GM18951 (cell line): ENCODE results near the gene NEDD9.

Experiments
- POLR2A ChIP-seq: IDR thresholded peaks from 4 replicates; pipeline ENCODE4 v1.6.1; 2011; ENCODE audit warnings: mild to moderate bottlenecking; ENCODE audit not compliant: insufficient read length, insufficient read depth; ENCODE audit errors: extremely low read depth
- in situ Hi-C: fragments of 300-500 bp; cut with MboI; formaldehyde crosslinking; loops from one replicate; pipeline ENCODE4 v1.12.0; 2022; ENCODE audit warnings: low sequenced_read_pairs, mixed read lengths, inconsistent platforms; ENCODE audit not compliant: unreplicated experiment

Gene NEDD9

GRCh38 chr6:11232193-11232769 lies at the start of gene NEDD9:
Gene NEDD9 (minus strand): TSS chr6:11232668. CDS start chr6:11232515, 153 bp downstream.
- TF ChIP-seq POLR2A: peak; percentile 98
- in situ Hi-C loops: no loop called here

DNA sequence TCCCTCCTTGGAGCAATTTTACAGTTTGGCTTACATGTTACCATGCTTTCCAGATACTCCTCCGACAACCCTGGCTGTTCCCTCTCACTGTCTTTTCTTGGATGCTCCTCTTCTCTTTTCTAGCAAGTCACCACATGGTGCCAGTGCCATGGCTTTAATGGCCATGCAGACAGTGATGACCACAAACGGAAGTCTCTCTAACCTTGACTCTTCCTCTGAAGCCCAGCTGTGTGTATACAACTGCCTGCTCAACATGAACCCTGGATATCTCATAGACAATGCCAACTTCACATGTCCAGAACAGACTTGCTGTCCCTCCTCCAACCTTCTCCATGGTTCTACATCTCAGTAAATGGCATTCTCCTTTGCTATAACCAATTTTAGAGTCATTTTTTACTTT lies 49.8 kb upstream of the NEDD9 start:
- no peak for TF ChIP-seq POLR2A
- in situ Hi-C loops: no loop called here

GRCh38 chr6:11280394-11280793 lies 47.9 kb upstream of the NEDD9 start:
- in situ Hi-C loops: no loop called here
- no peak for TF ChIP-seq POLR2A

- in situ Hi-C loops: no loop called here
- TF ChIP-seq POLR2A: no peak
Observed at GRCh38 chr6:11279284-11279689, 46.8 kb upstream of the NEDD9 start.

GRCh38 chr6:11278207-11278559 lies 45.7 kb upstream of the NEDD9 start:
- in situ Hi-C loops: no loop called here
- TF ChIP-seq POLR2A: peak; percentile 27

DNA sequence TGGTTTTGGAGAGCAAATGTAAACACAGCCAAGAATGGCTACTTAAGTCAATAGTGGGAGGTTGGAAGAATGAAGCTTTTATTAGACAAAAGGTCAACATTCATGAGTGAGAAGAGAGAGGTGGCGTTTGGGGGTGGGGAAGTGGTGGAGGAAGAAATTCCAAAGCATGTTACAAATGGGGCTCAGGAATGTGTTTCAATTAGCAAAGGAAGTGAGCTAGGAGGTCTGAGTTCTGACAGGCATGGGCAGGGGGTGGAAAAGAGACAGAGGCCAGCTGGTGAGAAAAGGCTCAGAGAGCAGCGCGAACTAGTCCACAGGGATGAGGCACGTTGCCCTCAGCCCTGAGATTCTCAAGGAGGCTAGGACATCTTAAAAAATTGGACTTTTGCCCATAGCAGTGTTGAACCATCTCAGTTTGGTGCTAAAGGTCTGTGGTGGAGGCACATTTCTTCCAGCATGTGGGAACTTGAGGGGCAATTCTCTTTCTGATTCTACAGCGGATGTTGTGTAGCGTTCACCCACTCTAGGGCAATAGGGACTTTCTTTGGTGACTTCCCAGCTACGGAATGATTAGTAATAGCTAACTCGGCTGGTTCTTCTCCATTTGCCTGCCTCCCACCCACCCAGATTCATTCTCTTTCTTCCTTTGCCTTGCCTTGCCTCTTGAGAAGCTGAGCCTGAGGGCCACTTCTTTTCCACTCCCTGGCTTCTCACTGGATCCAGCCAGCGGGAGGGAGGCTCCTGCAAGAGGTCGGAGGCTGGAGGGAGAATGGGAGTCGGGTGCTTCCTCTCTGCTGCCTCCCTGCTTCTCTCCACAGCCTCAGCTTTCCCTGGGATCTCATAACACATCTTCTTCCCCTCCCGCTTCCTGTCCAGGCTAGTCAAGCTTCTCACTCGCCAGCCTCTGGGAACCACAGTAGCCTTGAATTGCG lies 45.1 kb upstream of the NEDD9 start:
- peak; percentile 14 for TF ChIP-seq POLR2A
- in situ Hi-C loops: no loop called here

GRCh38 chr6:11276911-11277274 lies 44.4 kb upstream of the NEDD9 start:
- TF ChIP-seq POLR2A: no peak
- in situ Hi-C loops: no loop called here

- in situ Hi-C loops: no loop called here
- TF ChIP-seq POLR2A: no peak
Observed at GRCh38 chr6:11276228-11276627, 43.8 kb upstream of the NEDD9 start.

DNA sequence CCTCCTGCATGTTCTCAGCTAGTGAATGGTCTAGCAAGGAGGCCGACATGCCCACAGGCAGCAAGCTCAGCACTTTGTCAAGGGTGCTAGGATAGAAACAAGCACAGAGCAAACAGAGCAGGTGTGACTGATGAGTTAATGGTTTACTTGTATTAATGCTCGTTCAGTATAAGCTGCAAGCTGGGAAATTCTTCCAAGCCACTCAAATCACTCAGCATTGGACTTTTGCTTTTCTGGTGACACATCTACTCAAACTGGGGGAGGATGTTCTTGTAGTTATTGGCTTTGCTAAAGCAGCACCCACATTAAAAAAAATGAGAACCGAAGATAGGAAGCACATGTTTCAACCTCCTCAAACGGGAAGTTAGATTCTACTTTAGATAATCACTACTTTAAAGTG lies 43.1 kb upstream of the NEDD9 start:
- no peak for TF ChIP-seq POLR2A
- in situ Hi-C loops: no loop called here

GRCh38 chr6:11273406-11274065 lies 41.1 kb upstream of the NEDD9 start:
- TF ChIP-seq POLR2A: no peak
- in situ Hi-C loops: no loop called here

GRCh38 chr6:11272491-11273192 lies 40.2 kb upstream of the NEDD9 start:
- TF ChIP-seq POLR2A: no peak
- in situ Hi-C loops: no loop called here

DNA sequence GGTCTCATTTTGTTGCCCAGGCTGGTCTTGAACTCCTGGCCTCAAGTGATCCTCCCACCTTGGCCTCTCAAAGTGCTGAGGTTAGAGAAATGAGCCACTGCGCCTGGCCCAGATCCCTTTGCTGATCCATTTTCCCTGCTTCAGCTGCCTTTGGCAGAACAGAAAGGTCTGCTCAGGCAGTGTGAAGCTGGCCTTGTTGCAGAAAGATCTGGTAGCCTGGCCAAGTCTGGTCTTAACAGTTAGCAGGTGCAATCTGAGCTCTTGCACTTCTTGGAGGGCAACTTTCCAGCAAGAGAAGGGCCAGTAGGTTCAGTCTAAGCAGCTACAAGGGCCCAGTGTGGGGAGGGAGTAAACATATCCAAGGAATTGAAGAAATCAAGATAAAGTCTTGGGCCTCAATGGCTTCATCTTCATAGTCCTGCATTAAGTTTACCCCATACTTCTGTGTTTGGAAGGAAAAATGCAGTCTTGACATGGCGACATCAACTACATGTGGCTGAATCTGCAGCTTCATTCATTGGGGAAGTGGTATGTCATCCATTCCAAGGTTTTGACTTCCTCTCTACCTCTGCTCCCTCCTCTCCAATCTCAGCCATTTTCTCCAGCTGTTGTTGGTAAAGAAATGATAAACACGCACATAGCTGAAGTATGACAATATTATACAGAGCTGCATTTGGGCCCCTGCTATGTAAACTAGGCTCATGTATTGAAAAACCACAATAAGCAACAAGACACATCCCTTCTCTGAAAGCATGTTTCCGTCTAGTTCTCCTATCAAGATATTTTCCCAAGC lies 39.0 kb upstream of the NEDD9 start:
- in situ Hi-C loops: no loop called here

More for the DNA sequence above, 39.0 kb upstream of the NEDD9 start:
- TF ChIP-seq POLR2A: no peak
